HG03175 (cell line): ENCODE data around the gene PDE3A.

Experiments used
- ATAC-seq: cut with Tn5 transposase; IDR thresholded peaks from one replicate; pipeline ENCODE4 v1.9.1; 2021; ENCODE audit warnings: mild to moderate bottlenecking, moderate library complexity; ENCODE audit not compliant: unreplicated experiment

Gene PDE3A

GRCh38 chr12:20681334-20681733, 313.0 kb downstream of the PDE3A start:
- ATAC-seq = no peak

- no peak for ATAC-seq
These were observed 326.9 kb downstream of the PDE3A start, which contains the start of gene SLCO1C1 for GRCh38 chr12:20695232-20695631. Gene SLCO1C1 (plus strand): TSS chr12:20695332. CDS start chr12:20699577, 4,245 bp downstream.

- ATAC-seq = no peak
These were observed 328.0 kb downstream of the PDE3A start for GRCh38 chr12:20696181-20696905.

- no peak for ATAC-seq
These were observed 332.8 kb downstream of the PDE3A start for GRCh38 chr12:20701106-20701505.

- ATAC-seq = no peak
These were observed 336.5 kb downstream of the PDE3A start for GRCh38 chr12:20704860-20705259.

- no peak for ATAC-seq
These were observed 343.5 kb downstream of the PDE3A start for GRCh38 chr12:20711846-20712245.

- no peak for ATAC-seq
These were observed 347.7 kb downstream of the PDE3A start for GRCh38 chr12:20716037-20716436.

- ATAC-seq = no peak
These were observed 348.6 kb downstream of the PDE3A start for GRCh38 chr12:20716985-20717384.

GRCh38 chr12:20718294-20718693, 350.0 kb downstream of the PDE3A start:
- ATAC-seq = no peak

- no peak for ATAC-seq
These were observed 353.8 kb downstream of the PDE3A start for GRCh38 chr12:20722142-20722541.

- no peak for ATAC-seq
These were observed 362.9 kb downstream of the PDE3A start for GRCh38 chr12:20731274-20731673.
